NCI-H526 treated with DMSO at 0.1 percent for 48 hours (cell line): ENCODE data around the gene DENND5A.
"Not testable (repeated sequence)": the region's sequence is repeated elsewhere in the genome, so short reads cannot be mapped to it uniquely, and the experiment has no call there.

Experiments used
- DNase-seq: peaks from one replicate; lab custom pipeline; 2025; lab: John Stamatoyannopoulos, UW

The DENND5A gene

GRCh38 chr11:9210922-9211320 is 54.2 kb downstream of the DENND5A start:
- no peak for DNase-seq

- no peak for DNase-seq
Observed at GRCh38 chr11:9210224-9210921, 54.8 kb downstream of the DENND5A start.

- DNase-seq, result not testable (repeated sequence)
Observed at GRCh38 chr11:9209604-9210003, 55.5 kb downstream of the DENND5A start.

- no peak for DNase-seq
Observed at GRCh38 chr11:9208726-9209501, 56.2 kb downstream of the DENND5A start.

GRCh38 chr11:9207229-9207628 is 57.9 kb downstream of the DENND5A start:
- DNase-seq, result no peak

GRCh38 chr11:9206496-9206895 is 58.7 kb downstream of the DENND5A start:
- no peak for DNase-seq

GRCh38 chr11:9203691-9204311 is 61.3 kb downstream of the DENND5A start:
- DNase-seq, result no peak

GRCh38 chr11:9201372-9202162 is 63.6 kb downstream of the DENND5A start:
- no peak for DNase-seq

GRCh38 chr11:9200471-9200870 is 64.7 kb downstream of the DENND5A start:
- DNase-seq, result no peak

GRCh38 chr11:9193316-9193715 is 71.8 kb downstream of the DENND5A start:
- DNase-seq, result no peak

GRCh38 chr11:9192561-9192960 is 72.6 kb downstream of the DENND5A start:
- no peak for DNase-seq

- DNase-seq, result not testable (repeated sequence)
Observed at GRCh38 chr11:9190326-9191016, 74.7 kb downstream of the DENND5A start.

GRCh38 chr11:9188860-9189259 is 76.3 kb downstream of the DENND5A start:
- not testable (repeated sequence) for DNase-seq

GRCh38 chr11:9187616-9188015 is 77.5 kb downstream of the DENND5A start:
- no peak for DNase-seq

GRCh38 chr11:9184516-9184915 is 80.6 kb downstream of the DENND5A start:
- DNase-seq, result no peak

- no peak for DNase-seq
Observed at GRCh38 chr11:9182180-9182871, 82.8 kb downstream of the DENND5A start.

GRCh38 chr11:9180784-9181183 is 84.4 kb downstream of the DENND5A start:
- DNase-seq, result no peak

GRCh38 chr11:9179141-9179540 is 86.0 kb downstream of the DENND5A start:
- DNase-seq, result no peak

GRCh38 chr11:9178716-9179115 is 86.4 kb downstream of the DENND5A start:
- no peak for DNase-seq

- no peak for DNase-seq
Observed at GRCh38 chr11:9177438-9178091, 87.6 kb downstream of the DENND5A start.
